KOPT-K1 (cell line): ENCODE results near the gene PDGFA.

Experiments used
- H3K27ac ChIP-seq: fragments of 200-600 bp; sonication (generic); 2 replicates; pipeline ENCODE4 v1.5.1; 2016; ENCODE audit warnings: antibody characterized with exemption, mild to moderate bottlenecking, low read depth, low read length; ENCODE audit not compliant: poor library complexity, severe bottlenecking
- H3K36me3 ChIP-seq: fragments of 200-600 bp; sonication (generic); 2 replicates; pipeline ENCODE4 v1.5.1; 2017; ENCODE audit warnings: antibody characterized with exemption, mild to moderate bottlenecking, low read length, moderate library complexity; ENCODE audit not compliant: insufficient read depth
- H3K9me3 ChIP-seq: fragments of 200-600 bp; sonication (generic); 2 replicates; pipeline ENCODE4 v1.5.1; 2017; ENCODE audit warnings: antibody characterized with exemption, low read length, mild to moderate bottlenecking; ENCODE audit not compliant: insufficient read depth, poor library complexity, severe bottlenecking

Gene PDGFA

DNA sequence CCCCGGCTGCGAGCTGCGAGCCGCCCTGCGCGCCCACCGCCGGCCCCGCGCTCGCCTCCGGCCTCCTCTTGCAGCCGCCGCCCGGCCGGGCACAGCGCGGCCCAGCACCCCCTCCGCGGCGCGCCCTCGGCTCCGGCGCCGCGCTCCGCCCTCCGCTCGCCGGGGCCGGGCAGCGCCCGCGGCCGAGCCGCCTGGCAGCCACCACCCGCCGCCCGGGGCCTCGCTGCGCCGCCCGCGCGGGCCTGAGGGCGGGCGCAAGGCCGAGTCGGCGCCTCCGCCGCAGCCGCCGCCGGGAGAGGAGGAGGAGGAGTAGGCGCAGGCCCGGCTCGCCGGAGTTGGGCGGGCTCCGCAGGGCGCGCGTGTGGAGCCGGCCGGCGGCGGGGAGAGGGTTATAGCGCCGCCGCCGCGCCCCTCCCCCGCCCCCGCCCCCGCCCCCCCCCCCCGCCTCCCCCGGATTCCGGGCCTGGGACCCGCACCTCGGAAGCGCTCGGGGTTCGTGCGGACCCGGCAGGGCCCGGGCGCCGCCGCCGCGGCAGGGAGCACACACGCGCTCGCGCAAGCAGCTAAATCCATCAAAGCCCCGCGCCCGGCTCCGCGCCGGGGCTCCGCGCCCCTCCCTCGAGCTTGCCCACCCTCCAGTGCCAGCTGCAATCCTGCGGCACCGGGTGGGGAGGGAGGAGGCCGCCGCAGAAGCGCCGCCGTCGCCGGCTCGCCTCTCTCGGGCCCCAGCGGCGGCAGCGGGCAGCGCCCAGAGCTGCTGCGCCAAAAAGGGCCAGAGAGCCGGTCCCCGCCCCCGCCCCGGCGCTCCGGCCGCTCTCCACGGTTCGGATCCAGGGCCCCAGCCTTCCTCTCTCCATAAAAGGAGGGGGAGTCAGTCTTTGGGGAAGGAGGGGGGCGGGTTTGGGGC, at the start of gene PDGFA:
PDGFA (minus strand) TSS at position 363 of the 907 bp plus-strand sequence. CDS start 845 bp downstream, outside the sequence.
- no peak within 1 kb of the TSS for H3K27ac ChIP-seq
- H3K9me3 ChIP-seq = no peaks in the 10 kb centered on the region
- H3K36me3 ChIP-seq = no peaks in the 10 kb centered on the region

DNA sequence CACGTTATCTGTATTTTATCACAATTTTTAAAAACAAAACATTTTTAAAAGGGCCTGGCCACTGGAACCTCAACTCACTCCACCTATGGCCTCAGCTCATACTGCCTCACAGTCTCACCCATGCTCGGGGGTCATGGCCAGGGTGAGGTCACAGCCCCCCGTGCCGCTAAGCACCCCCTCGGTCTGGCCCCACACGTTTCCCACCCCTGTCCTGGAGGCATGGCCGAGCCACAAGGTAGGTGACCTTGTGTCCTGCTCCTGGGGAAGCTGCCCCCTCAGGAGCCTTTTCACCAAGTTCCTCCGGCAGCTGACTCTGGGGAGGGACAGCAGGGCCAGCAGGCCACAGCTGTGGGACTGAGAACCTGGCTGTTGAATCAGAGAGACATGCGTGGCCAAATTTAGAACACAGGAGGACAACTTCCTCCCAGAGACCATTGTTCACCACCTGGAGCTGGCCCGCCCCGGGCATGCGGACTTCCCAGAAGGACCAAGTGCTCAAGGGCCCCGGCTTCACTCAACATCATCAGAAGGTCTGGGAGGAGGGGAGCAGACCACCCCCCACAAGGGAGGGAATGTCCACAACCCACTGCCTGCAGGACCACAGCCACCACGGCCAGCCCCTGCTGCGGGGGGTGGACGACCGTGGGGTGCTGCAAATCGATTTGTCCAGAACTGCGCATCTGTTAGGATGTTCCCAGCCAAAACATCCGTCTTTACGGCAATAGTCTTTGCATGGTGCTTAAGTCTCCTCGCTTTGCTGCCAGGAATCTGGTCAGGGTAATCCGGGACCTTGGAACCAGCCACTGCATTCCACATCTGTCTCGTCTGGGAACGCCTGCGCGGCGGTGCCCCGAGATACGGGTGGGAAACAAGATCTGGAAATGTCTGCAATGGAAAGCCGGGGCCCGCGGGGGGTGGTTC, 48.6 kb upstream of the PDGFA start:
- H3K27ac ChIP-seq = no peak overlapping the region
- no peaks in the 10 kb centered on the region for H3K9me3 ChIP-seq
- H3K36me3 ChIP-seq = peaks cover 16% of the 10 kb centered on the region

DNA sequence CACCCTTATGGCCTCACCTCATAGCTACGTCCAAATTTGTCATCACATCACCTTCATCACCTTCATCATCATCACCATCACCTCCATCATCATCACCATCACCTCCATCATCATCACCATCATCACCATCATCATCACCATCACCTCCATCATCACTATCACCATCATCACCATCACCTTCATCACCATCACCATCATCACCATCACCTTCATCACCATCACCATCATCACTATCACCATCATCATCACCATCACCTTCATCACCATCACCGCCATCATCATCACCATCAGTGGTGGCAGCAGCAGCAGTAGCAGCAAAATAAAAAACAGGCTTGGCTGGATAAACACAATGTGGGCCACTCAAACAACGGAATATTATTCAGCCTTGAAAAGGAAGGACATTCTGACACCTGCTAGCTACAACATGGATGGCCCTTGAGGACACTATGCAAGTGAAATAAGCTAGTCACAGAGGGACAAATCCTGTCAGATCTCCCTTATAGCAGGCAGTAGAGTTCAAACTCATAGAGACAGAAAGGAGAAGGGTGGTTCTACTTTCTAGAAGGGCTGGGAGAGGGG, 47.7 kb upstream of the PDGFA start:
- Histone ChIP-seq H3K27ac (no peak overlapping the region), H3K9me3 (no peaks in the 10 kb centered on the region), H3K36me3 (peaks cover 14% of the 10 kb centered on the region)

DNA sequence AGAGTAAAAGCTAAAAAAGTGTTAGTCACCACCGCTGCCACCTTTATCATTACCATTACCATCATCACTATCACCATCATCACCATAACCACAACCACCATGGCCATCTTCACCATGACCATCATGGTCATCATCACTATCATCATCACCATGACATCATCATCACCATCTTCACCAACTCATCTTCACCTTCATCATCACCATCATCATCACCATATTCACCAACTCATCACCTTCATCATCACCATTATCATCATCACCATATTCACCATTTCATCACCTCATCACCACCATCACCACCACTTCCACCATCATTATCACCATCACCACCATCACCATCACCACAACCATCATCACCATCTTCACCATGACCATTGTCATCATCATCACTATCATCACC, 46.5 kb upstream of the PDGFA start:
- Histone ChIP-seq H3K27ac (no peak overlapping the region), H3K9me3 (no peaks in the 10 kb centered on the region), H3K36me3 (peaks cover 17% of the 10 kb centered on the region)

DNA sequence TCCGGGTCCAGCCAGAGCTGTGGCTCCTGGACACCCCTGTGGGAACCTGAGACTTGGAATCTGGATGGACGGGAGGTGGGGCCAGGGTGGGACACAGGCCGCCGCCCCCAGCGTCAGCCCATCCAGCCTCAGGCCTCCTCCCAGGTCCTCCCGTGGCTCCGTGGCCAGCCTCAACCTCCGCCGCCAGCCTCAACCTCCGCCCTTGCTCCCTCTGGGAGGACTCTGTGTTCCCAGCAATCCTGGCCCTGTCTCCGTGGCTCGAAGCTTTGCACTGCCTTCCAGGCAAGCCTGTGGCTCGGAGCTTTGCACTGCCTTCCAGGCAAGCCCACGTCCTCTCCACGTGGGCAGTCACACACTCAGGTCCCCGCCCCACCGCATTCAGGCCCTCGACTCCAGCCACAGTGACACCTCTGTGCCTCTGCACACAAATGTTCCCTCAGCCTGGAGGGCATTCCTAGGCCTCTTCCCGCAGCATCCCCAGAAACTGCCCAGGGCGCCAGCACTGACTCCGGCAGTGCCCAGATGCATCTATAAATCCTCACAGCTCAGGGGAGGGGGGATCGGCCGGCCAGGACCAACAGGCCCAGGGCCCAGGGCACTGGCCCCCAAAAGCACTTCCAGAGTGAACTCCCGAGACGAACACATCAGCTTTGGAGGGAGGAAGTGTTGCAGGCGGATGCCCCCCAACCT, 44.7 kb upstream of the PDGFA start:
- no peak overlapping the region for H3K27ac ChIP-seq
- H3K9me3 ChIP-seq = no peaks in the 10 kb centered on the region
- H3K36me3 ChIP-seq = peaks cover 16% of the 10 kb centered on the region

DNA sequence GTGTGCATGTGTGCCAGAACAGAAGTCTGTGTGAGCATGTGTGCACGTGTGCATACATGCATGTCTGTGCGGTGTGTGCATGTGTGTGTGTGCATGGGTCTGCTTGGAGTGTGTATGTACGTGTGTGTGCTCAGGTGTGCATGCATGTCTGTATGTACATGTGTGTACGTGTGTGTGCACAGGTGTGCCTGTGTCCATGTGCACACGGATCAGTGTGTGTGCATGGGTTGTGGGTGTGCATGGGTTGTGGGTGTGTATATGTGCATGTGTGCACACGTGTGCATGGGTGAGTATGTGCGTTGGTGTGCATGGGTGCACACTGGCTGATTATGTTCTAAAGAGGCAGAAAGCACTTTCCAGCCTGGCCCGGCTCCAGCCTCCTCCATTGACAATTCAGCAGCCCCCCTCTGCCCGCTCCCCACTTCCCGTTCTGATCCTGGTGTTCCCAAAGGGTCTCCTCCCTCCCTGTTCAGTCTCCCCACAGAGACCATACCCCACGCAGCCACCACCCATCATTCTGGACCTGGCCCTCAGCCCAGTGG, 44.1 kb upstream of the PDGFA start:
- H3K27ac ChIP-seq = no peak overlapping the region
- H3K36me3 ChIP-seq = peaks cover 10% of the 10 kb centered on the region
- no peaks in the 10 kb centered on the region for H3K9me3 ChIP-seq

DNA sequence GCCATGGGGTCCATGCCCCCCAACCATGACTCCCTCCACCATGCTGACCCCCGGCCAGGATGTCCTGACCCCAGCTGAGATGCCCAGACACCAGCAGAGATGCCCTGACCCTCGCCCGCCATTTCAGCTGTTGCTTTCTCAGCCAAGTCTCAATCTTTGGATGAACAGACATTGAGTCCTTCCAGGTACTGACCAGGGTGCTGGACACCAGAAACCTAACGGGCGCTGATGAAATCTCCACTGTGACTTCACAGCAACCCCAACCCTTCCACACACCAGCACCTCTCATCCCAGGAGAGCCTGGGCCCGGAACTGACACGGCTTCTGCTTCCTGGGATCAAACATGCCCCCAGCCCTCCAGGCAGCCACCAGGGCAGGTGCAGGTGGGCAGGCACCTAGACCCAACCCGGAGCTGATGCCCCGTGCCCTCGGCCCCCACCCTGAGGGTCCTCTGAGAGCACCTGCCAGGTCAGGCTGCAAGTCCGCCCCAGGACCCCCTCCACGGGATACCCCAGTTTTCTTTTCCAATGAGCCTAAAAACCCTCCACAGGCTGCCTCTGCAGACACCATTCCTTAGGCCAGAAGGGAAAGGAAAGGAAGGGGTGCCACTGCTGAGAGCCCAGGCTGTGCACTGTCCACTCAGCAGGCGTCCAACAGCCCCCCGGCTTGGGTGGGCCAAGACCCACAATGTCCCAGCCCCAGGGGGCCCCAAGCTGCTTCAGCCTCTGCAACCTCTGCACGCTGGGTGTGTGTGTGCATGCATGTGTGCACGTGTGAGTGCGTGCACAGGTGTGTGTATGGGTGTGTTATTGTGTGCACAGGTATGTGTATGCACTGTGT, 43.4 kb upstream of the PDGFA start:
- no peaks in the 10 kb centered on the region for H3K9me3 ChIP-seq
- H3K27ac ChIP-seq = no peak overlapping the region
- H3K36me3 ChIP-seq = peaks cover 4% of the 10 kb centered on the region; the same call in 1 of the 2 replicates

DNA sequence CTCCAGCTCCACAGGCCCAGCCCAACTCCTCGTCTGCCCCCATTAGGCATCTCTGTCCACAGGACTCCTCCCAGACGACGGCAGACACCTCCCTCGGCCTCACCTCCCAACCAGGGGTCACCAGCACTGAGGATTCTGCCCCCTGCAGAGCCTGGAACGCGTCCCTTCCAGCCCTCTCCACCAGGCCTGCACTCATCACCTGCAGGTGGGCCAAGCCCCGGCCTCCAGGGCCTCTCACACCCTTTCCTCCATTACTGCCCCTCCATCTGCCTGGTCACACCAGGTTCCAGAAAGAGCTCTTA, 42.7 kb upstream of the PDGFA start:
- peaks cover 4% of the 10 kb centered on the region; the same call in 1 of the 2 replicates for H3K36me3 ChIP-seq
- H3K27ac ChIP-seq = no peak overlapping the region
- H3K9me3 ChIP-seq = no peaks in the 10 kb centered on the region

DNA sequence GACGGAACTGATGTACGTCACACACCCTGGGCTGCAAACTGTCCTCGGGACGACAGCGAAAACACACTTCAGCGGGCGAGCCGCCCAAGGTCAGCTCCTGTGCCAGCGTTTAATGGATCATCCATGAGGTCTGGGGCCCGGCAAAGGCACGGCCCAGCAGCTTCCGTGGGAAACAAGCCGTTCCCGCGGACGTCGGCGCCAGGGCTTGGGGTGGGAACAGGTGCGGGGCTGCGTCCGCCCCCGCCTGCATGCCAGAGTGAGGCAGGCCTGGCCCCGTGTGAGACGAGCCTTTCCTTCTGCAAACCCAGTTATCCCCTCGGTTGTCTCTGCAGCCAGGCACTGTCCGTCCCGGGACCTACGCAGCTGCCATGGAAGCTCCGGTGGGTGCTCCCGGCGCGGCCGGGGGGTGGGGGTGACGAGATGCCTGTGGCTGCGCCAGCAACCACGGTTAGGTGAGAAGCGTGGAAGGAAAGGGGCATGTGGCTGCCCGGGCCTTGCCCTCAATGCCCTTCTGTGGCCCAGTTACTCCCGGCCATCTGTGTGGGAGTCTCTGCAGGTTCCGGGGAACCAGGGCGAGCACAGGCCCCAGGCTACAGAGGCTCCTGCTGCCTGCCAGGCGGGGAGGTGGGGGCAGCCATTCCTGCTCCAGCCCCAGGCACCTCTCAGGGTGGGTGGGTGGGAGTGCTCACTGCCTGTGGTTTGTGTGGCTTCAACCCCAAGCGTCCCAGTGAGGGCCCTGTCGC, 42.2 kb upstream of the PDGFA start:
- Histone ChIP-seq H3K27ac (no peak overlapping the region), H3K9me3 (no peaks in the 10 kb centered on the region)

DNA sequence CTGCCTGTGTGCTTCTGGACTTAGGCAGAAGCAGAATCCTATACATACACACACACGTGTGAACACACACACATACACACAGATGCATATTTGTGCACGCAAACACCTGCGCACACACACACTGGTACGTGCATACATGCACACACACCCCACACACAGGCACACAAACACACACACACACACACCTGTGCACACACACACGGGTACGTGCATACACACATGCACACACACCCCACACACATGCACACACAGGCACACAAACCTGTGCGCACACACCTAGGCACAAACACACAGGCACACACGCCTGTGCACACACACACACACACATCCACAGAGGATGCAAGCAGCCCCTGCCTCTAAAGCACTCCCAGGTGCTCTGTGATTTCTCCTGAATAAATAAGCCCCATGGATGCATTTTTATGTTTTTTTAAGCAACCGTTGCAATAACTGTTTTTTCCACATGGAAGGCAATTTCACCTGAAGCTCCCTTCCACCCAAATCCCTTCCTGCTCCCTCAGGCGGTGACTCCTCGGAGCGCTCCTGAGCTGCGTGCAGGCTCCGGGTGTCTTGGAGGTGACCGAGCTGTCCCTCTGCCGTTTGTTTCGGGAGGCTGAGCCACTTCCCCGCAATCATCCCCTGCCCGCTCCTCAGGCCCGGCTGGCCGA, 41.5 kb upstream of the PDGFA start:
- H3K27ac ChIP-seq = no peak overlapping the region
- no peaks in the 10 kb centered on the region for H3K9me3 ChIP-seq
- H3K36me3 ChIP-seq = peaks cover 4% of the 10 kb centered on the region; the same call in 1 of the 2 replicates

More for the DNA sequence above, 42.2 kb upstream of the PDGFA start:
- H3K36me3 ChIP-seq = peaks cover 4% of the 10 kb centered on the region; the same call in 1 of the 2 replicates

DNA sequence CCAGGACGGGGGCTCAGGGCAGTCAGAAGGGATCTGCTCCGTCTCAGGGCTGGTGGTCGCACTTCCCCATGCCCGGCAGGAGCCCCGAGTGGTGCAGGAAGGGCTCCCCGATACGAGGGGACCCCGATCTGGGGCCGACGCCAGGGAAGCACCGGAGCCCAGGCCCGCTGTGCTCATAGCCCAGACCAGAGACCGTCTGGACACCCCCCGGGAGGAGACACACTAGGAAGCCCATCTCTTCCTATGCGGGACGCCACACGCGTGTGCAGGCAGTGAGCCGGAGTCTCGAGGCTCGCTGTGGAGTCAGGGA, 39.7 kb upstream of the PDGFA start:
- Histone ChIP-seq H3K27ac (no peak overlapping the region), H3K9me3 (no peaks in the 10 kb centered on the region), H3K36me3 (peaks cover 4% of the 10 kb centered on the region; the same call in 1 of the 2 replicates)

DNA sequence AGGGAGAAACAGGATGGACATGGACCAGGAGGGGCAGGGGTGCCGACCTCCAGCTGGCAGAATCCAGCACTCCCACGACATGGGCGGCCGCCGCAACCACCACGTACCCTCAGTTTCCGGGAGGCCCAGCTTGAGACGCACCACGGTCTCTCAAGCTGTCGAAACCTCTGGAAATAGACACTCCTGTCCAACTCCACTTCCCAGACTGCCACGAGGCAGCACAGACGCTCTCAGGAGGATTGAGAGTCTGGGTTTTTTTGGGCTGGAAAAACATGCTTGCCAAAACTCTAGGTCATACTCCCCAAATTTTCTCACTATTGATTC, 37.9 kb upstream of the PDGFA start:
- Histone ChIP-seq H3K9me3 (no peaks in the 10 kb centered on the region), H3K36me3 (peaks cover 4% of the 10 kb centered on the region; the same call in 1 of the 2 replicates), H3K27ac (no peak overlapping the region)
